H9 (cell line): ENCODE results near the gene KDM5B. TPM values are rescaled to one million over a fixed set of nuclear protein-coding genes. Genes with fewer than 3 reads are reported as not detected.
"Not testable (repeated sequence)": the region's sequence is repeated elsewhere in the genome, so short reads cannot be mapped to it uniquely, and the experiment has no call there.

Source experiments
- DNase-seq: peaks from one replicate; pipeline ENCODE4 v3.0.0-alpha.2; 2017
- H2AFZ ChIP-seq: one replicate; pipeline ENCODE4 v1.6.1; 2013; ENCODE audit warnings: mild to moderate bottlenecking, low read length, control low read depth, moderate library complexity
- H2AK5ac ChIP-seq: 2 replicates; pipeline ENCODE4 v1.6.1; 2013; ENCODE audit warnings: low read length, control low read depth, mixed read lengths; ENCODE audit not compliant: insufficient read length
- H2BK120ac ChIP-seq: one replicate; pipeline ENCODE4 v1.6.1; 2013; ENCODE audit warnings: low read depth, mild to moderate bottlenecking, low read length, control low read depth, inconsistent platforms; ENCODE audit not compliant: poor library complexity, severe bottlenecking
- H2BK12ac ChIP-seq: 2 replicates; pipeline ENCODE4 v1.6.1; 2013; ENCODE audit warnings: low read length, control low read depth, mixed read lengths, low read depth; ENCODE audit not compliant: insufficient read length
- H2BK15ac ChIP-seq: 2 replicates; pipeline ENCODE4 v1.6.1; 2013; ENCODE audit warnings: low read depth, low read length, control low read depth
- H2BK20ac ChIP-seq: one replicate; pipeline ENCODE4 v1.6.1; 2013; ENCODE audit warnings: low read depth, mild to moderate bottlenecking, low read length, control low read depth, inconsistent platforms; ENCODE audit not compliant: poor library complexity, severe bottlenecking
- H2BK5ac ChIP-seq: 2 replicates; pipeline ENCODE4 v1.6.1; 2013; ENCODE audit warnings: low read length, control low read depth, mixed read lengths; ENCODE audit not compliant: insufficient read length
- H3K14ac ChIP-seq: 2 replicates; pipeline ENCODE4 v1.6.1; 2013; ENCODE audit warnings: low read length, control low read depth; ENCODE audit not compliant: insufficient read depth
- H3K18ac ChIP-seq: 2 replicates; pipeline ENCODE4 v1.6.1; 2013; ENCODE audit warnings: low read depth, mild to moderate bottlenecking, mixed read lengths, low read length, control low read depth; ENCODE audit not compliant: insufficient read length
- H3K23ac ChIP-seq: 2 replicates; pipeline ENCODE4 v1.6.1; 2013; ENCODE audit warnings: low read length, control low read depth, mixed read lengths, low read depth; ENCODE audit not compliant: insufficient read length
- H3K23me2 ChIP-seq: 2 replicates; pipeline ENCODE4 v1.6.1; 2013; ENCODE audit warnings: low read depth, mild to moderate bottlenecking, mixed read lengths, low read length, control low read depth; ENCODE audit not compliant: insufficient read length, poor library complexity, severe bottlenecking
- H3K27ac ChIP-seq: 2 replicates; pipeline ENCODE4 v1.5.1; 2013; ENCODE audit warnings: low read length, control low read depth, mixed read lengths, low read depth; ENCODE audit not compliant: insufficient read length
- H3K27me3 ChIP-seq: 2 replicates; pipeline ENCODE4 v1.6.1; 2013; ENCODE audit warnings: low read length, control low read depth, inconsistent platforms; ENCODE audit not compliant: insufficient read depth
- H3K4ac ChIP-seq: 2 replicates; pipeline ENCODE4 v1.6.1; 2013; ENCODE audit warnings: low read depth, mild to moderate bottlenecking, control low read depth, inconsistent platforms, low read length, moderate library complexity
- H3K4me1 ChIP-seq: 2 replicates; pipeline ENCODE4 v1.6.1; 2013; ENCODE audit warnings: low read length, control low read depth, inconsistent platforms; ENCODE audit not compliant: insufficient read depth
- H3K4me2 ChIP-seq: 2 replicates; pipeline ENCODE4 v1.6.1; 2013; ENCODE audit warnings: low read length, control low read depth, mixed read lengths; ENCODE audit not compliant: insufficient read length, insufficient read depth
- H3K56ac ChIP-seq: 2 replicates; pipeline ENCODE4 v1.6.1; 2013; ENCODE audit warnings: low read depth, mild to moderate bottlenecking, mixed read lengths, low read length, control low read depth; ENCODE audit not compliant: insufficient read length
- H3K79me1 ChIP-seq: 2 replicates; pipeline ENCODE4 v1.6.1; 2013; ENCODE audit warnings: low read depth, mild to moderate bottlenecking, moderate library complexity, low read length, control low read depth, inconsistent platforms; ENCODE audit not compliant: insufficient read depth, poor library complexity, severe bottlenecking
- H3K79me2 ChIP-seq: 2 replicates; pipeline ENCODE4 v1.6.1; 2013; ENCODE audit warnings: low read length, control low read depth, inconsistent platforms; ENCODE audit not compliant: insufficient read depth
- H3K9ac ChIP-seq: 2 replicates; pipeline ENCODE4 v1.6.1; 2013; ENCODE audit warnings: low read length, control low read depth, mixed read lengths; ENCODE audit not compliant: insufficient read length; ENCODE audit errors: extremely low read depth
- H3K9me3 ChIP-seq: one replicate; pipeline ENCODE4 v1.6.1; 2013; ENCODE audit warnings: low read depth, low read length, inconsistent platforms; ENCODE audit not compliant: control insufficient read depth
- H3T11ph ChIP-seq: one replicate; pipeline ENCODE4 v1.6.1; 2013; ENCODE audit warnings: mild to moderate bottlenecking, low read length, control low read depth, inconsistent platforms
- H4K20me1 ChIP-seq: one replicate; pipeline ENCODE4 v1.6.1; 2013; ENCODE audit not compliant: control insufficient read depth, insufficient read length, insufficient read depth
- H4K5ac ChIP-seq: 2 replicates; pipeline ENCODE4 v1.6.1; 2013; ENCODE audit warnings: low read depth, mild to moderate bottlenecking, mixed read lengths, low read length, control low read depth; ENCODE audit not compliant: insufficient read length
- H4K8ac ChIP-seq: replicated peaks from 2 replicates; pipeline ENCODE4 v1.6.1; 2013; ENCODE audit warnings: low read length, control low read depth, mixed read lengths, low read depth; ENCODE audit not compliant: insufficient read length
- H4K91ac ChIP-seq: 2 replicates; pipeline ENCODE4 v1.6.1; 2013; ENCODE audit warnings: low read depth, mild to moderate bottlenecking, moderate library complexity, mixed read lengths, low read length, control low read depth; ENCODE audit not compliant: insufficient read length
- H3K27ac Mint-ChIP-seq, 3 experiments: 2 replicates in 2 of 3; 3 replicates in 1 of 3; pipeline ENCODE4 v1.8.0; 2020 to 2021; ENCODE audit warnings: mixed read lengths in 3 of 3, mild to moderate bottlenecking in 1 of 3, moderate library complexity in 1 of 3
- H3K27me3 Mint-ChIP-seq: 2 replicates; pipeline ENCODE4 v1.8.0; 2021; ENCODE audit warnings: low read depth, mild to moderate bottlenecking, moderate library complexity, mixed read lengths
- H3K36me3 Mint-ChIP-seq, 3 experiments: 2 replicates in 2 of 3; 3 replicates in 1 of 3; pipeline ENCODE4 v1.8.0; 2020 to 2021; ENCODE audit warnings: low read depth in 3 of 3, mixed read lengths in 3 of 3; ENCODE audit not compliant: insufficient read depth in 1 of 3
- H3K4me1 Mint-ChIP-seq, 2 experiments: 2 replicates each; pipeline ENCODE4 v1.8.0; 2020; ENCODE audit warnings: mixed read lengths in 2 of 2
- H3K4me3 Mint-ChIP-seq, 2 experiments: 2 replicates in 1 of 2; 3 replicates in 1 of 2; pipeline ENCODE4 v1.8.0; 2020 to 2021; ENCODE audit warnings: mild to moderate bottlenecking in 2 of 2, mixed read lengths in 2 of 2, moderate library complexity in 1 of 2
- H3K9me3 Mint-ChIP-seq, 2 experiments: 2 replicates in 1 of 2; 3 replicates in 1 of 2; pipeline ENCODE4 v1.8.0; 2020; ENCODE audit warnings: mild to moderate bottlenecking in 2 of 2, mixed read lengths in 2 of 2, moderate library complexity in 1 of 2
- WGBS: extraction: QIAGEN DNeasy Blood & Tissue Kit; methylation state at CpG from one replicate; pipeline ENCODE4 v1.1.7; 2013; ENCODE audit warnings: missing lambda C conversion rate, low lambda C conversion rate, mixed read lengths; ENCODE audit not compliant: insufficient read length; ENCODE audit errors: extremely low coverage; 5-methylcytosine and 5-hydroxymethylcytosine counted together
- total RNA-seq: library from RNA; stranded (reverse); gene quantifications from 2 replicates; pipeline ENCODE4 v1.2.1, GENCODE V29; 2021
- TF ChIP-seq, protein P1 (sequence below): fragments of 200-600 bp; sonication (generic); conservative IDR thresholded peaks from 3 replicates; pipeline ENCODE4 v1.8.0; 2021; ENCODE audit warnings: antibody characterized with exemption, mild to moderate bottlenecking

Gene KDM5B
- total RNA-seq, 1 experiment from 2014 or later: 210 TPM

DNA sequence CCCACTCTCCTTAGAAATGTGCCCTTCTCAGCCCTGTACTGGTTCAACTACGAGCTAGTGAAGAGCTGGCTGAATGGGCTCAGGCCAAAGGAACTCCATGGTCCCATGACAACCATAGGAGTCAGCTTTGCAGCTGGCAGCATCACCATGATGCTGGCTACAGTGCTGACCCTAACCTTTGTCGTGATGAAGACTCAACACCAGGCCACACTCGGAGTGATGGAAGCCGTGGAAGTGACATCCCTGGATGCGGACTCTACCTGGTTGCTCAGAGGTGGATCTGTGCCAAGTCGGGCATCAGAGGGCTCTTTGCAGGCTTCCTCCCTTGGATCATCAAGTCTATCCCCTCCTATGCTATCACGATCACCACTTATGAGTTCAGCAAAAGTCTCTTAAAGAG is 11.6 kb downstream of the KDM5B start:
- Histone ChIP-seq H3K27ac (no peak overlapping the region), H3K27me3 (no peaks in the 10 kb centered on the region), H3K79me1 (no peaks in the 10 kb centered on the region), H2BK12ac (no peak overlapping the region), H2BK15ac (no peak overlapping the region), H3K4me1 (no peaks in the 10 kb centered on the region; the same call in 1 of the 2 replicates), H3K23me2 (no peaks in the 10 kb centered on the region), H4K91ac (no peak overlapping the region), H3K9me3 (no peaks in the 10 kb centered on the region), H2AFZ (no peak overlapping the region), H3K79me2 (peaks cover 70% of the 10 kb centered on the region), H3K56ac (no peak overlapping the region), H2BK20ac (no peak overlapping the region), H4K20me1 (no peaks in the 10 kb centered on the region), H3K4ac (no peak overlapping the region), H3K14ac (no peak overlapping the region), H4K5ac (no peak overlapping the region), H2BK120ac (no peak overlapping the region), H3K4me2 (no peak overlapping the region), H4K8ac (no peak overlapping the region), H3K23ac (no peak overlapping the region), H3T11ph (no peak overlapping the region), H3K9ac (no peak overlapping the region), H2BK5ac (no peak overlapping the region), H3K18ac (no peak overlapping the region), H2AK5ac (no peak overlapping the region)
- TF ChIP-seq, protein P1, sequence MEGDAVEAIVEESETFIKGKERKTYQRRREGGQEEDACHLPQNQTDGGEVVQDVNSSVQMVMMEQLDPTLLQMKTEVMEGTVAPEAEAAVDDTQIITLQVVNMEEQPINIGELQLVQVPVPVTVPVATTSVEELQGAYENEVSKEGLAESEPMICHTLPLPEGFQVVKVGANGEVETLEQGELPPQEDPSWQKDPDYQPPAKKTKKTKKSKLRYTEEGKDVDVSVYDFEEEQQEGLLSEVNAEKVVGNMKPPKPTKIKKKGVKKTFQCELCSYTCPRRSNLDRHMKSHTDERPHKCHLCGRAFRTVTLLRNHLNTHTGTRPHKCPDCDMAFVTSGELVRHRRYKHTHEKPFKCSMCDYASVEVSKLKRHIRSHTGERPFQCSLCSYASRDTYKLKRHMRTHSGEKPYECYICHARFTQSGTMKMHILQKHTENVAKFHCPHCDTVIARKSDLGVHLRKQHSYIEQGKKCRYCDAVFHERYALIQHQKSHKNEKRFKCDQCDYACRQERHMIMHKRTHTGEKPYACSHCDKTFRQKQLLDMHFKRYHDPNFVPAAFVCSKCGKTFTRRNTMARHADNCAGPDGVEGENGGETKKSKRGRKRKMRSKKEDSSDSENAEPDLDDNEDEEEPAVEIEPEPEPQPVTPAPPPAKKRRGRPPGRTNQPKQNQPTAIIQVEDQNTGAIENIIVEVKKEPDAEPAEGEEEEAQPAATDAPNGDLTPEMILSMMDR: no peak
- H3K4me3 Mint-ChIP-seq: no peak overlapping the region
- peaks cover 35 to 39% of the 10 kb centered on the region in 2 experiments for H3K4me1 Mint-ChIP-seq
- no peaks in the 10 kb centered on the region for H3K27me3 Mint-ChIP-seq
- no peak overlapping the region for H3K27ac Mint-ChIP-seq
- WGBS: no CpG with 5 or more reads among the region's 7 CpGs
- DNase-seq: no peak
- H3K9me3 Mint-ChIP-seq: no peaks in the 10 kb centered on the region; a peak in 1 of 5 replicates
- peaks cover 8 to 19% (median 16%) of the 10 kb centered on the region in 3 experiments; a peak in 6 of 7 replicates for H3K36me3 Mint-ChIP-seq

DNA sequence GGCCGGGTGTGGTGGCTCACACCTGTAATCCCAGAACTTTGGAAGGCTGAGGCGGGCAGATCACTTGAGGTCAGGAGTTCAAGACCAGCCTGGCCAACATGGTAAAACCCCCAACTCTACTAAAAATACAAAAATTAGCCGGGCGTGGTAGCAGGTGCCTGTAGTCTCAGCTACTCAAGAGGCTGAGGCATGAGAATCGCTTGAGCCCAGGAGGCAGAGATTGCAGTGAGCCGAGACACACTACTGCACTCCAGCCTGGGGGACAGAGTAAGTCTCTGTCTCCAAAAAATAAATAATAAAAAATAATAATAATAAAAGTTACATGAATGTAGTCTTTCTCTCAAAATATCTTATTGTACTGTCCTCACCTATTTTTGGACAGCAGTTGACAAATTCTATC is 13.3 kb downstream of the KDM5B start:
- not testable (repeated sequence) for H3T11ph ChIP-seq, H4K20me1 ChIP-seq, H3K18ac ChIP-seq, H4K8ac ChIP-seq, H3K23me2 ChIP-seq, H2AFZ ChIP-seq, H3K4ac ChIP-seq, H3K4me2 ChIP-seq, H2BK120ac ChIP-seq, H2BK12ac ChIP-seq, H3K27ac ChIP-seq, H3K4me1 ChIP-seq, H3K27me3 ChIP-seq, H2AK5ac ChIP-seq, H3K56ac ChIP-seq, H4K91ac ChIP-seq, H3K36me3 Mint-ChIP-seq, H4K5ac ChIP-seq, H2BK5ac ChIP-seq, H3K4me3 Mint-ChIP-seq, H3K9ac ChIP-seq, H3K27me3 Mint-ChIP-seq, H3K23ac ChIP-seq, H2BK15ac ChIP-seq, H2BK20ac ChIP-seq, DNase-seq, H3K9me3 Mint-ChIP-seq, H3K79me1 ChIP-seq, H3K14ac ChIP-seq, H3K9me3 ChIP-seq
- peak overlapping the region in 1 of 3 experiments; percentile 67; a peak in 1 of 7 replicates for H3K27ac Mint-ChIP-seq
- H3K4me1 Mint-ChIP-seq: peaks cover 29 to 36% of the 10 kb centered on the region in 2 experiments
- WGBS: no CpG with 5 or more reads among the region's 6 CpGs
- H3K79me2 ChIP-seq: peaks cover 62% of the 10 kb centered on the region; the same call in 1 of the 2 replicates
